ENCODE measurements around the gene OBSCN.

The OBSCN gene

DNA sequence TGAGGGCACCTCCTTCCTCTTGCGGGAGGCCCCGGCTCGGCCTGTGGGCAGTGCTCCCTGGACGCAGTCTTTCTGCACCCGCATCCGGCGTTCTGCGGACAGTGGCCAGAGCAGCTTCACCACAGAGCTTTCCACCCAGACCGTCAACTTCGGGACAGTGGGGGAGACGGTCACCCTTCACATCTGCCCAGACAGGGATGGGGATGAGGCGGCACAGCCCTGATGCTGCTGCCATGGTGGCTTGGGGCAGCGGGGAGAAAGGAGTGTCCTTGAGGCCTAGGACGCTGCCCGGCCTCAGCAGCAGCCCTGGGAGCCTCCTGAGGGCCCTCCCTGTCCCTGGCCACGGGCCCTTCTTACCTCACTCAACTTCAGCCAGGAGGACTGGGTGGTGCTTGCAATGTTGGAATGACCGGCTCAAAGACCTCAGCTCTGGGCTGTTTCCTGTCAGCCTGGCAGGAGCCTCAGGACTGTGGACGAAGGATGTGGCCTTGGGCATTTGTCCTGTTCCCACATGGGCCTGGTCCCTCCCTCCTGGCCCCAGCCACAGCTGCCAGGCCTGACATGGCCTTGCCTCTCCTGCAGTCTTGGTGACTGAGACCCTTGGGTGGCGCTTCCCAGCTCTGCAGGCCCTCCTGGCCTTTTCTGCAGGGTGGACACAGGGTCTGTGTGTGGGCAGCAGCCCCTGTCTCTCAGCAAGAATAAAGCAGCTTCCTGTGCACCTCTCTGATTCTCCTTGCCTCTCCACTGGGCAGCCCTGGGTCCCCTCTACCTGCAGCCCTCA, 152.9 kb downstream of the OBSCN start:
- DNase-seq: peak; percentile 40

GRCh38 chr1:228361314-228362140, 153.7 kb downstream of the OBSCN start:
- peak; percentile 30 for DNase-seq

DNA sequence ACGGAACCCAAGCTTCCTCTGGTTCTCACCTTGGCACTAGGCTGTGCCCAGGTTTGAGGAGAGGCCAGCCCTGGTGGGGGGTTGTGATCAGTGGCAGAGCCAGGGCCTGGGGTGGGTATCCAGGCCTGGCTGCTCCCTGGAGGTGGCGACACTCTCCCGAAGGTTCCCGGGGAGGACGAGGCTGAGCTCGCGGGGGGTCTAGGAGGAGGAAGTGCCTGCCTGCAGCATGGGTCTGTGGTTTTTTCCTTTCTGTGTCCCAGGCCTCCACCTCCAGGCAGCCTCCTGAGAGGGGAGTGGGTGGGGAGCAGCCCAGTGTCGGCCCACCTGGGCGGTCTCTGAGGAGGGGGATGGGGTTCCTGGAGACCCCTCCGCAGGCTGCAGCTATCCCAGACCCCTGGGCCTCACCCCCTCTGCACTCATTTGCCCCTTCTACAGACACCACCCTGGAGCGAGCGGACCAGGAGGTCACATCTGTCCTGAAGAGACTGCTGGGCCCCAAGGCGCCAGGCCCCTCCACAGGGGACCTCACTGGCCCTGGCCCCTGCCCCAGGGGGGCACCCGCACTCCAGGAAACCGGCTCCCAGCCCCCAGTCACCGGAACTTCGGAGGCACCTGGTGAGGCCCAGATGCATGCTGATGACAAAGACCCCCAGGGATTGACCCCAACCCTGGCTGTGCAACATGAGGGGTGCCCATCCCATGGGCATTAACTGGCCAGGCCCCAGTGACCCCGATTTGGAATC, 154.5 kb downstream of the OBSCN start:
- peak; percentile 15 for DNase-seq

DNA sequence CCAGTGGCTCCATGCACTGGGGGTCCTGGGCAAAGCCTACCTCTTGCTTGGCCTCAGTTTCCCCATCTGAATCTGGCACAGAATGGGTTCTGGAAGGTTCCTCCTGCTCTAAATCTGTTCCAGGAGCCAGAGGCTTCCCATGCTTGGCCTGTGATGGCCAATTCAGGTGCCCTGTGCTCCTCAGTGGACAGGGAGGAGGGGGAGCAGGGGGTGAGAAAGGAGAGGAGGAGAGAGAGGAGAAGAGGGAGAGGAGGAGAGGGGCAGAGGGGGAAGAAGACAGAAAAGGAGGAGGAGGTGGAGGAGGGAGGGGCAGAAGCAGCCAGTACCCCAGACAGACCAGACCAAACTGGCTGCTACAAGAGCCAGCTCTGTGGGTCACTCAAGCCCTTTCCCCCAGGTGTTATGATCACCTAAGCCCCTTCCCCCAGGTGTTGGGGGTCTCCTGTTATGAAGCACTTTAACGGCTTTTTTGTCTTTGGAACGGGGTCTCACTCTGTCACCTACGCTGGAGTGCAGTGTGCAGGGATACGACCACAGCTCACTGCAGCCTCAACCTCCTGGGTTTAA, 155.1 kb downstream of the OBSCN start:
- DNase-seq: no peak

DNA sequence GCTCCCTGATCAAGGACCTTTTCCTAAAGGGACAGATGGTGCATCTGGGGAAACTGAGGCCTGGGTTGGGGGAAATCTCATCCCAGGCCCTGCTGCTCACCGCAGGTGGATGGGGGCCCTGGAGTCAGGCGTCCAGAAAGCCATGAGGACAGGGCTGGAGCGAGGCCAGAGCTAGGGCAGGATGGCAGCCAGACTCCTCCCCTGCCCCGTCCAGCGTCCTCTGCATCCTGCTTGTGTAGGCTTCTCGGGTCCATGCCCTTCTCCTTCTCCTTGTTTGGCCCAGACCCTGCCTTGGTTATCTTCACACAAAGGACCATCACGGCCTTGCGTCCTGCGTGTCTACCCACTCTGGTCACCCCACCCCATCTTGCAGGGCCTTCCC, 155.8 kb downstream of the OBSCN start:
- DNase-seq: peak; percentile 12

DNA sequence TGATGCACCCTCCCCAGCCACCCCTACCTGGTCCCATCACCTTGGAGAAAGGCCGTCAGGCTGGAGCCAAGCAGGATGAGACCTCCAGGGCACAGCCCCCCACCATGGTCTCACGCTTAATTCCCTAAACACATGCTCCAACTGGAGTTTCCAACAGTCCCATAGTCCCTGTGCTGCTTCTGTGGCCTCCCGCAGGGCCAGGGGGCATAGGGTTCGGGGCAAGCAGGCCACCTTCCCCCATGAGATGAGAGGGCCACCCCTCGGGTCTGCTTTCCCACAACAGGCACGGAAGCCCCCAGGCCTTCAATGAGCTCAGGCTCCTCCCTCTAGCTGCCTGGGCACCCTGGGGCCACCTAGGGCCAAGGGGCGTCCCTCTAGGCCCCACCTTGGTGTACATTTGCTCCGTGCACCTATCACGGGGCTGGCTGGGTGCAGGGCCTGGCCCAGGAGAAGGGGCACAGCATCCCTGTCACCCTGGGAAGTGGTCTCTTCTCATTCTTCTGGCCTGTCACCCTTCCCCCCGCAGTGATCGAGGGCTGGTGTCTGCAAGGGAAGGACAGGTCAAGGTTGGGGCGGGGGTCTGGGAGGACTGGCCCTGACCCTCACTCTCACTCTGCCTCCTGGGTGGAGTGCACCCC, 156.3 kb downstream of the OBSCN start:
- DNase-seq: peak; percentile 18

DNA sequence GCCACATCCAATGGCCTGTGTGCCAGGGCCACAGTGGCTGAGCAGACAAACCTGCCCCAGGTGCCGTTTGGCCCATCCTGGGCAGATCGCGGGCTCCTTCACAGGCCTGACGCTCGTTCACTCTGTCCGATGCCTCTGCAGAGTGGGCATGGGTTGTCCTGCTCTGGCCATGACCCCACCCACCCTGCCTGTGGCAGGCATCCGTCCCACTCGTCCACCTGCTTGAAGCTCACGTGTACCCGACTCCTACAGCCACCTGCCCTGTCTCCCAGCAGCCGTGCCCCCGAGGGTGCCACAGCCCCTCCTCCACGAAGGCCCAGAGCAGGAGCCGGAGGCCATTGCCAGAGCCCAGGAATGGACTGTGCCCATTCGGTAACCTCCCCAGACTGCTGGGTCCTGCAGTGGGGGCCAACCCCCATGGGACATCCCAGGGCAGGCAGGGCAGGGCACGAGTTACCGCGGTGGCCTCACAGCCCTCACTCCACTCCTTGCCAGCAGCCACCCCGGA, 156.9 kb downstream of the OBSCN start:
- peak; percentile 31 for DNase-seq

DNA sequence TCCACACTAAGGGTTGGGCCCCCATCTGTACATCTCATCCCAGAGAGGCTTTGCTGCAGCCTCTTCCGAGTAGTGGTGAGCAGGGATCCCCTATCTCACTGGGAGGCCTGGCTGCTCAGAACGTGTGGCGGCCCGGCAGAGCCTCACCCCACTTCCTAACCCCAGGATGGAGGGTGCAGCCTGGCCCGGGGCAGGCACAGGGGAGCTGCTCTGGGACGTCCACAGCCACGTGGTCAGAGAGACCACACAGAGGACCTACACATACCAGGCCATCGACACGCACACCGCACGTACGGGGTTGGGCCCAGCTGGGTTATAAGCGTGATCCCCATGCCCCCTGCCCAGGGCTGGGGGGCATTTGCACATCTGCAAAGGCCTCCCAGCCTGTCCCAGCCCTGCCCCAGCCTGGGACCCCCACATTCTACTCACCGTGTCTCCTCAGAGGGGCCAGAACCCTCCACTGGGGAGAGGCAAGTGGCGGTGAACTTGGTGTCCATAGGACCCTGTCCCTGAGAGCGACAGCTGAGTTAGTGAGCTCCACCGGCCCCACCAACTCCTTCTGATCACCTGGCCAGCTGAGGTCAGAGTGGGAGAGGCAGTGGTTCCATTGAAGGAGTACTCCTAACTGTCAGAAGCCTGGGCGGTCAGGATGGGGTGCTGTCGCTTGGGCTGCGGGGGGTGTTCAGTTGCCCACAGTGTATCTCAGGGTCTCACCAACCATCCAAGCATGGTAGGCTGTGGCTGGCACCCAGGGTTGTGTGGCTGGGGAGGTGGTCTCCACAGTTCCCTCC, 157.6 kb downstream of the OBSCN start:
- peak; percentile 15 for DNase-seq

DNA sequence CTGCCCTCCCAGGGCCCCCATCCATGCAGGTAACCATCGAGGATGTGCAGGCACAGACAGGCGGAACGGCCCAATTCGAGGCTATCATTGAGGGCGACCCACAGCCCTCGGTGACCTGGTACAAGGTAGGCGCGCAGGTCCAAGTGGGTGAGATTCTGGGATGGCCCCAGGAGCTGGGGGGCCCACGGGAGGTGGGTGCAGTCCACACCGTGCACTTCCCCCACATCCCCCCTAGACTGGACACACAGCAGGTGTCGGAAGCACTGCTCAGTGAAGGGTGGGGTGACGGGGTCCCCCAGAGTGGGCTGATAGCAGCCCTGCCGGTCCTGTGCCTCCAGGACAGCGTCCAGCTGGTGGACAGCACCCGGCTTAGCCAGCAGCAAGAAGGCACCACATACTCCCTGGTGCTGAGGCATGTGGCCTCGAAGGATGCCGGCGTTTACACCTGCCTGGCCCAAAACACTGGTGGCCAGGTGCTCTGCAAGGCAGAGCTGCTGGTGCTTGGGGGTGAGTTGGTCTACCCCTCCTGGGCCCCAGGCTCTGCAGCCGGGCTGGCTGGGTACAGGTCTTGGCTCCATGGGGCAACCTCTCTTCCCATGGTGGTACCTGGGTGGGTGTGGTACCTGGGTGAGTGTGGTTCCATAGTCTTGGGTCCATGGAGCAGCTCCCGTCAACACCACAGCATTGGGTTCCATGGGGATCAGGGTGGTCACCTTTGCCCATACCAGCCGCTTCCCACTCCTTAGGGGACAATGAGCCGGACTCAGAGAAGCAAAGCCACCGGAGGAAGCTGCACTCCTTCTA, 158.4 kb downstream of the OBSCN start:
- peak; percentile 14 for DNase-seq

DNA sequence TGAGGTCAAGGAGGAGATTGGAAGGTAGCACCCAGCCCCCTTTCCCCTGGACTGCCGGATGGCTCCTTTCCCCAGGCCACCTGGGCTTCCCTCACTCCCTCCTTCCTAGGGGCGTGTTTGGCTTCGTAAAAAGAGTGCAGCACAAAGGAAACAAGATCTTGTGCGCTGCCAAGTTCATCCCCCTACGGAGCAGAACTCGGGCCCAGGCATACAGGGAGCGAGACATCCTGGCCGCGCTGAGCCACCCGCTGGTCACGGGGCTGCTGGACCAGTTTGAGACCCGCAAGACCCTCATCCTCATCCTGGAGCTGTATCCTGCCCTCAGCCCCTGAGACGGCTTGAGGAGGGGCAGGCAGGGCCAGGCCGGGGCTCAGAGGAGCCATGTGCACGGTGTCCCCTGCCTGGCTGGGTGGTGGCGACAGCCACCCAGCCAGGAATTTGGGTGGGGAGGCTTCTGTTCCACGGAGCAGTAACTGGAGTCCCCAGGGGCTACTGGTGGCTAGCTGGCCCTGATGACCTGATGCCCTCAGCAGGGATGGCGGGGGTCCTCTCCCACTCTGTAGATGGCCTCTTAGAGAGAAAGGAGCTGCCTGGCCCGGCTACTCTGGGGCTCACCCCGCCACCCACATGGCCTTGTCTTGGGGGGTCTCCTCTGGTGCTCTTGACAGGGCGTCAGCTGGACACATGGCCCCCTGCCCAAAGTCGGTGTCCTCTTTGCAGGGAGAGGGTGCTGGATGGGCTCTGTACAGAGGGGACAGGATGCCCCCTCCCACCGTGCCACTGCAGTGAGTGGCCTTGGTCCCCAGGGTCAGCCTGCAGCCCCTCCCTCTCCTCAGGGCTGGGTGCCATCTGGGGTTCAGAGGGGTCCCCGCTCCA, 159.3 kb downstream of the OBSCN start:
- DNase-seq: peak; percentile 32

DNA sequence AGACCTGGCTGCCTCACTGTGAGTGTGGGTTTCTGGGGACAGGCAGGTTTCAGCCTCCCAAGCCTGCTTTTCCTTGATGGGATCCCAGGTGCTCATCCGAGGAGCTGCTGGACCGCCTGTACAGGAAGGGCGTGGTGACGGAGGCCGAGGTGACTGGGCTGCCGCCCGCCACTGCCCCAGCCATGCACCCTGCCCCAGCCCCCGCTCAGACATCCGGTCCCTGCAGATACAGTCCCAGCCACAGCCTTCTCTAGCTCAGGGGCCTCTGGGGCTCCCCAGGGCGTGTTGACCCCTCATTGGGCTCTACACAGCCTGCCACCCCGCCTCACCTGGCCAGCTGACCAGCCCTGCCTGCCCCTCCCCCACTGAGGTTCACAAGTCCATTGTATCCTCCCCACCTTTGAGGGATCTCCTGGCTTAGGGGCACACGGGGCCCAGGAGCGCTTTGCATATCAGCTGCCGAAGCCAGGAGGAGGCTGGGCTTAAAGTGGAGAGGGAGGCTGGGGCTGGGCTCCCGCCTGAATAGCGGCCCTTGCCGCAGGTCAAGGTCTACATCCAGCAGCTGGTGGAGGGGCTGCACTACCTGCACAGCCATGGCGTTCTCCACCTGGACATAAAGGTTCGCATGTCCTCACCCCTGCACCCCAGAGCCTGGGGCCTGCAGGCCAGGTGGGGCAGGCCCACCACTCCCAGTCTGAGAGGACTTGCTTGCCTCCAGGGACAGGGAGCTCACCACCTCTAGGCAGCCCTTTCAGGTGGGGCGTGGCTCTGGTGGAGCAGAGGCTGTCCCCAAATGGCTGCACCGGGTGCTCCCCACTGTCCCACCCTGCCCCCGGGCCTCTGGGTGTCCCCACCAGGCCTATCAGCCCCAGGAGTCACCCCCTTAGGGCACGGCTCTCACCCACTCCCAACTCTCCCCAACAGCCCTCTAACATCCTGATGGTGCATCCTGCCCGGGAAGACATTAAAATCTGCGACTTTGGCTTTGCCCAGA, 160.3 kb downstream of the OBSCN start:
- peak; percentile 27 for DNase-seq

DNA sequence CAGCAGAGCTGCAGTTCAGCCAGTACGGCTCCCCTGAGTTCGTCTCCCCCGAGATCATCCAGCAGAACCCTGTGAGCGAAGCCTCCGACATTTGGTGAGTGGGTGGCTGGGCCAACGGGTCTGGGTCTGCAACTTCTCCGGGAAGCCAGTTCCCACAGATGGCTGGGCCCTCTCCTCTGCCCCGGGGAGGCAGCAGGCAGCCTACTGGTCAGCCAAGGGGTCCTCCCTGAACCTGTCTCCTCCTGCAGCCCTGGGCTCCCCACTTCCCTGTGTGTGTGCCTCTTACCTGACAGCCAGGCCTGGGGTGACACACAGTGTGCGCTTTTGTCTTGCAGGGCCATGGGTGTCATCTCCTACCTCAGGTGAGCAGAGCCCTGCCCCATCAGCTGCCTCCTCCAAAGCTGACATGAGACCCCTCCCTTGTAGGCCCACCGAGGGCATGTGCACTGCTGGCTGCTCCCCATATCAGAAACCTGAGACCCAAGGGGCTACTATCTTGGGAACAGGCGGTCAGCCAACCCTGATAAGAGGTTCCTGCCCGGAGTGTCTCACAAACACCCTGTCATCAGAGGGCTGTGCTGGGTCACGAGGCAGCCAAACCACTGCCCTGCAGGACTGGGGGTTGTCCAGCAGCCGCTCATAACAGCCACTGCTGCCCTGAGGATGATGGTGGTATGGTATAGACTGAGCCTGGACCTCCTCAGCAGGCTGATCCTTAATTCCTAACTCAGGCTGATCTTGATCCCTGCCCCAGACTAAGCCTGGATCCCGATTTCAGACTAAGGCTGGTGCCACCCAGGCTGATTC, 161.2 kb downstream of the OBSCN start:
- peak; percentile 32 for DNase-seq

DNA sequence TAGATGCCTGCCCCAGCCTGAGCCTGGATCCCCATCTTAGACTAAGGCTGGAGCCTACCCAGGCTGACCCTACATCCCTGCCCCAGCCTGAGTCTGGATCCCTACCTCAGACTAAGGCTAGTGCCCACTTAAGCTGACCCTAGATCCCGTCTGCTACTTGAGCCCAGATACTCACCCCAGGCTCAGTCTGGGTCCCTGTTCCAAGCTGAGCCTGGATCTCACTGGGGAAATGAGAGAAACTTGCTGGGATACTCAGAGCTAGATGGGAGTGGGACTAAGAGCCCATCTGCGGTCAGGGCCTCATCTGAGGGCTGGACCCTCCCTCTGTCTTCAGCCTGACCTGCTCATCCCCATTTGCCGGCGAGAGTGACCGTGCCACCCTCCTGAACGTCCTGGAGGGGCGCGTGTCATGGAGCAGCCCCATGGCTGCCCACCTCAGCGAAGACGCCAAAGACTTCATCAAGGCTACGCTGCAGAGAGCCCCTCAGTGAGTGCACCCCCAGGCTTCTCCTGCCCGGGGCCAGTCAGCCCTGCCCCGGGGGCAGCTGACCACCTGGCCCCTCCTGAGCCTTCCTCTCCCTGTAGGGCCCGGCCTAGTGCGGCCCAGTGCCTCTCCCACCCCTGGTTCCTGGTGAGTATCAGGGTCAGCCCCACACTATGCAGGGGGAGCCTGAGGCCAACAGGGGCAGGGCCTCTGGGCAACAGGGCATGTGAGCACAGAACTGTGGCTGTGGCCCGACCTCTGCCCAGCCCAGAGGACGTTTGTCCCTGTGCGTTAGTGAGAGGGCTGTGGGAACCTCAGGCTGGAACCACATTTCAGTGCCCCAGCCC, 162.0 kb downstream of the OBSCN start:
- DNase-seq: peak; percentile 25

- DNase-seq: peak; percentile 12
Observed at GRCh38 chr1:228370439-228370940, 162.6 kb downstream of the OBSCN start.

DNA sequence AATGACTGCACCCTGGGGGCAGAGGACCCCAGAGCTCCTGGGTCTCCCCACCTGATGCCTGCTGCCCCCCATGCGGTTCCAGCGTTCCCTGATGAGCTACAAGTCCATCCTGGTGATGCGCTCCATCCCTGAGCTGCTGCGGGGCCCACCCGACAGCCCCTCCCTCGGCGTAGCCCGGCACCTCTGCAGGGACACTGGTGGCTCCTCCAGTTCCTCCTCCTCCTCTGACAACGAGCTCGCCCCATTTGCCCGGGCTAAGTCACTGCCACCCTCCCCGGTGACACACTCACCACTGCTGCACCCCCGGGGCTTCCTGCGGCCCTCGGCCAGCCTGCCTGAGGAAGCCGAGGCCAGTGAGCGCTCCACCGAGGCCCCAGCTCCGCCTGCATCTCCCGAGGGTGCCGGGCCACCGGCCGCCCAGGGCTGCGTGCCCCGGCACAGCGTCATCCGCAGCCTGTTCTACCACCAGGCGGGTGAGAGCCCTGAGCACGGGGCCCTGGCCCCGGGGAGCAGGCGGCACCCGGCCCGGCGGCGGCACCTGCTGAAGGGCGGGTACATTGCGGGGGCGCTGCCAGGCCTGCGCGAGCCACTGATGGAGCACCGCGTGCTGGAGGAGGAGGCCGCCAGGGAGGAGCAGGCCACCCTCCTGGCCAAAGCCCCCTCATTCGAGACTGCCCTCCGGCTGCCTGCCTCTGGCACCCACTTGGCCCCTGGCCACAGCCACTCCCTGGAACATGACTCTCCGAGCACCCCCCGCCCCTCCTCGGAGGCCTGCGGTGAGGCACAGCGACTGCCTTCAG, 163.3 kb downstream of the OBSCN start:
- DNase-seq: peak; percentile 29
